NCI-H146 (cell line): ENCODE measurements around the gene FBXO38.
A peak's percentile ranks its signal among the peaks of the same experiment; 100 is the strongest.

Experiments
- DNase-seq: peaks from one replicate; lab custom pipeline; 2025; lab: John Stamatoyannopoulos, UW

FBXO38 gene

GRCh38 chr5:148477429-148477828 is 93.7 kb downstream of the FBXO38 start:
- no peak for DNase-seq

GRCh38 chr5:148482196-148482595 is 98.4 kb downstream of the FBXO38 start:
- DNase-seq = no peak

- DNase-seq = peak; percentile 56
Observed at GRCh38 chr5:148482697-148483462, 99.1 kb downstream of the FBXO38 start.

- no peak for DNase-seq
Observed at GRCh38 chr5:148483750-148484149, 100.0 kb downstream of the FBXO38 start.

GRCh38 chr5:148484651-148485050 is 100.9 kb downstream of the FBXO38 start:
- DNase-seq = no peak

- no peak for DNase-seq
Observed at GRCh38 chr5:148486456-148486855, 102.7 kb downstream of the FBXO38 start.

GRCh38 chr5:148488757-148489156 is 105.0 kb downstream of the FBXO38 start:
- DNase-seq = no peak

- no peak for DNase-seq
Observed at GRCh38 chr5:148491015-148491792, 107.4 kb downstream of the FBXO38 start.

- no peak for DNase-seq
Observed at GRCh38 chr5:148491793-148492184, 108.0 kb downstream of the FBXO38 start.

- DNase-seq = no peak
Observed at GRCh38 chr5:148492351-148492750, 108.6 kb downstream of the FBXO38 start.
